ENCODE results near the gene PHF12. TPM values are rescaled to one million over a fixed set of nuclear protein-coding genes. Genes with fewer than 3 reads are reported as not detected.

The PHF12 gene
- total RNA-seq, 1 experiment from 2014 or later: 35.7 TPM

- TF ChIP-seq POLR2AphosphoS5 (IDR thresholded peaks at IDR 0.05; ENCODE audit: low read depth, low read length): no peak
Observed at GRCh38 chr17:28929787-28930186, 21.5 kb downstream of the PHF12 start (continued).

DNA sequence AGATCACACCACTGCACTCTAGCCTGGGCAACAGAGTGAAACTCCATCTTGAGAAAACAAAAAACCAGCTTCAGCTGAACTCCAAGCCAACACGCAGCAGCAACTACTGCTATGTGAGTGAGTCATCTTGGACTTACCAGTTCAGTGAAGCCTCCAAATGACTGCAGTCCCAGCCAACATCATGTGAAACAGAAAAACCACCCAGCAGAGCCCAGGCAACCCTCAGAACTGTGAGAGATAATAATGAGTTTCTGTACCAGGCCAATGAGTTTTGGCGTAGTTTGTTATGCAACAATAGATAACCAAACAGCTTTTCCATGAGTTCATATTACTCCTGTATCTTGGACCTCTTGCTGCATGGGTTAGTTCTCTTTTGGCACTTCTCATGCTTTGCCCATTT lies 23.3 kb downstream of the PHF12 start:
- Histone ChIP-seq H3K27me3 (ENCODE audit: insufficient read depth, low read length) (no peaks in the 10 kb centered on the region), H2AFZ (ENCODE audit: low read depth, low read length, poor library complexity, severe bottlenecking) (no peak overlapping the region), H3K4me3 (replicated peaks in 1 of 2; ENCODE audit: low read depth in 1 of 2, low read length in 2 of 2) (no peak overlapping the region), H3K4me2 (ENCODE audit: low read length) (no peak overlapping the region), H3K79me2 (ENCODE audit: insufficient read depth, low read length) (peaks cover 73% of the 10 kb centered on the region), H3K9ac (ENCODE audit: low read length) (no peak overlapping the region), H3K36me3 (ENCODE audit: control insufficient read depth in 1 of 2, insufficient read depth in 2 of 2, low read length in 2 of 2) (peaks cover 6 to 15% of the 10 kb centered on the region in 2 experiments; a peak in 3 of 4 replicates), H3K27ac (ENCODE audit: low read depth, low read length) (no peak overlapping the region), H3K9me2 (ENCODE audit: insufficient read depth) (no peaks in the 10 kb centered on the region), H4K20me1 (ENCODE audit: insufficient read depth) (no peaks in the 10 kb centered on the region), H3K4me1 (ENCODE audit: control insufficient read depth in 1 of 2, insufficient read depth in 2 of 2, low read length in 2 of 2) (no peaks in the 10 kb centered on the region), H3K9me3 (ENCODE audit: control insufficient read depth in 1 of 2, insufficient read depth in 1 of 2, low read depth in 1 of 2, low read length in 2 of 2) (no peaks in the 10 kb centered on the region)
- TF ChIP-seq POLR2AphosphoS5 (IDR thresholded peaks at IDR 0.05; ENCODE audit: low read depth, low read length) (no peak), POLR2A (IDR thresholded peaks at IDR 0.05; ENCODE audit: borderline replicate concordance, extremely low read depth, insufficient read depth, insufficient read length) (no peak), CBX3 (IDR thresholded peaks at IDR 0.05; ENCODE audit: low read depth) (no peak), SRF (IDR thresholded peaks at IDR 0.05; ENCODE audit: low read depth) (no peak), YY1 (IDR thresholded peaks at IDR 0.05; ENCODE audit: extremely low read depth, insufficient replicate concordance, low read depth, low read length) (no peak), TCF7L2 (IDR thresholded peaks at IDR 0.05; ENCODE audit: borderline replicate concordance, extremely low read depth, insufficient read depth, insufficient read length) (no peak), ZFX (IDR thresholded peaks at IDR 0.05) (no peak), JUND (IDR thresholded peaks at IDR 0.05) (no peak), CTCF (IDR thresholded peaks at IDR 0.05 in 2 of 3, conservative IDR thresholded peaks at IDR 0.05 in 1 of 3; ENCODE audit: borderline replicate concordance in 1 of 3, insufficient read depth in 1 of 3, low read depth in 2 of 3, low read length in 2 of 3) (no peak), RAD21 (IDR thresholded peaks at IDR 0.05; ENCODE audit: low read depth) (no peak), ZNF274 (IDR thresholded peaks at IDR 0.05; ENCODE audit: low read depth, low read length) (no peak), SIN3A (IDR thresholded peaks at IDR 0.05; ENCODE audit: low read depth) (no peak), EGR1 (IDR thresholded peaks at IDR 0.05; ENCODE audit: low read depth) (no peak), CEBPB (IDR thresholded peaks at IDR 0.05; ENCODE audit: low read depth) (no peak), FOSL1 (IDR thresholded peaks at IDR 0.05; ENCODE audit: low read depth) (no peak), ELF1 (IDR thresholded peaks at IDR 0.05; ENCODE audit: borderline replicate concordance, low read depth) (no peak), SP1 (IDR thresholded peaks at IDR 0.05; ENCODE audit: low read depth) (no peak)
- TF ChIP-seq, protein P1, sequence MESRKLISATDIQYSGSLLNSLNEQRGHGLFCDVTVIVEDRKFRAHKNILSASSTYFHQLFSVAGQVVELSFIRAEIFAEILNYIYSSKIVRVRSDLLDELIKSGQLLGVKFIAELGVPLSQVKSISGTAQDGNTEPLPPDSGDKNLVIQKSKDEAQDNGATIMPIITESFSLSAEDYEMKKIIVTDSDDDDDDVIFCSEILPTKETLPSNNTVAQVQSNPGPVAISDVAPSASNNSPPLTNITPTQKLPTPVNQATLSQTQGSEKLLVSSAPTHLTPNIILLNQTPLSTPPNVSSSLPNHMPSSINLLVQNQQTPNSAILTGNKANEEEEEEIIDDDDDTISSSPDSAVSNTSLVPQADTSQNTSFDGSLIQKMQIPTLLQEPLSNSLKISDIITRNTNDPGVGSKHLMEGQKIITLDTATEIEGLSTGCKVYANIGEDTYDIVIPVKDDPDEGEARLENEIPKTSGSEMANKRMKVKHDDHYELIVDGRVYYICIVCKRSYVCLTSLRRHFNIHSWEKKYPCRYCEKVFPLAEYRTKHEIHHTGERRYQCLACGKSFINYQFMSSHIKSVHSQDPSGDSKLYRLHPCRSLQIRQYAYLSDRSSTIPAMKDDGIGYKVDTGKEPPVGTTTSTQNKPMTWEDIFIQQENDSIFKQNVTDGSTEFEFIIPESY (IDR thresholded peaks at IDR 0.05; ENCODE audit: extremely low read depth, insufficient replicate concordance, low read length): no peak
- TF ChIP-seq, protein P2, sequence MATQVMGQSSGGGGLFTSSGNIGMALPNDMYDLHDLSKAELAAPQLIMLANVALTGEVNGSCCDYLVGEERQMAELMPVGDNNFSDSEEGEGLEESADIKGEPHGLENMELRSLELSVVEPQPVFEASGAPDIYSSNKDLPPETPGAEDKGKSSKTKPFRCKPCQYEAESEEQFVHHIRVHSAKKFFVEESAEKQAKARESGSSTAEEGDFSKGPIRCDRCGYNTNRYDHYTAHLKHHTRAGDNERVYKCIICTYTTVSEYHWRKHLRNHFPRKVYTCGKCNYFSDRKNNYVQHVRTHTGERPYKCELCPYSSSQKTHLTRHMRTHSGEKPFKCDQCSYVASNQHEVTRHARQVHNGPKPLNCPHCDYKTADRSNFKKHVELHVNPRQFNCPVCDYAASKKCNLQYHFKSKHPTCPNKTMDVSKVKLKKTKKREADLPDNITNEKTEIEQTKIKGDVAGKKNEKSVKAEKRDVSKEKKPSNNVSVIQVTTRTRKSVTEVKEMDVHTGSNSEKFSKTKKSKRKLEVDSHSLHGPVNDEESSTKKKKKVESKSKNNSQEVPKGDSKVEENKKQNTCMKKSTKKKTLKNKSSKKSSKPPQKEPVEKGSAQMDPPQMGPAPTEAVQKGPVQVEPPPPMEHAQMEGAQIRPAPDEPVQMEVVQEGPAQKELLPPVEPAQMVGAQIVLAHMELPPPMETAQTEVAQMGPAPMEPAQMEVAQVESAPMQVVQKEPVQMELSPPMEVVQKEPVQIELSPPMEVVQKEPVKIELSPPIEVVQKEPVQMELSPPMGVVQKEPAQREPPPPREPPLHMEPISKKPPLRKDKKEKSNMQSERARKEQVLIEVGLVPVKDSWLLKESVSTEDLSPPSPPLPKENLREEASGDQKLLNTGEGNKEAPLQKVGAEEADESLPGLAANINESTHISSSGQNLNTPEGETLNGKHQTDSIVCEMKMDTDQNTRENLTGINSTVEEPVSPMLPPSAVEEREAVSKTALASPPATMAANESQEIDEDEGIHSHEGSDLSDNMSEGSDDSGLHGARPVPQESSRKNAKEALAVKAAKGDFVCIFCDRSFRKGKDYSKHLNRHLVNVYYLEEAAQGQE (IDR thresholded peaks at IDR 0.05; ENCODE audit: low read depth): no peak
- POLR2A ChIA-PET: no interaction called here
- intact Hi-C loops (cut with micrococcal nuclease): no loop called here
- no peak for DNase-seq (ENCODE audit: low read depth, low spot score)
- no TSS peak for BruUV-seq (replicated peaks)
- RAD21 ChIA-PET (ENCODE audit: low non-redundant PET in 1 of 2, low total read pairs in 2 of 2, uncharacterized antibody in 2 of 2, unreplicated experiment in 2 of 2): no interaction called here
- ATAC-seq: no peak
- CTCF ChIA-PET: no interaction called here
